GM21737 (cell line): ENCODE results near the gene STYXL2.

Experiments
- ATAC-seq: cut with Tn5 transposase; IDR thresholded peaks from one replicate; pipeline ENCODE4 v1.9.1; 2021; ENCODE audit warnings: mild to moderate bottlenecking, moderate library complexity; ENCODE audit not compliant: unreplicated experiment

STYXL2 gene

GRCh38 chr1:167093846-167094516 lies at the start of gene STYXL2:
STYXL2 (plus strand) TSS chr1:167094075; CDS start chr1:167094850, 775 bp downstream.
- no peak for ATAC-seq

GRCh38 chr1:167051907-167052306 lies 42.0 kb upstream of the STYXL2 start:
- ATAC-seq: no peak

GRCh38 chr1:167052389-167052788 lies 41.5 kb upstream of the STYXL2 start:
- ATAC-seq: no peak

GRCh38 chr1:167054531-167054930 lies 39.3 kb upstream of the STYXL2 start:
- ATAC-seq: no peak

- no peak for ATAC-seq
These were observed 38.8 kb upstream of the STYXL2 start for GRCh38 chr1:167054946-167055630.

- no peak for ATAC-seq
These were observed 37.2 kb upstream of the STYXL2 start for GRCh38 chr1:167056529-167057231.

GRCh38 chr1:167057241-167057688 lies 36.6 kb upstream of the STYXL2 start:
- ATAC-seq: peak; percentile 55

GRCh38 chr1:167059045-167059808 lies 34.6 kb upstream of the STYXL2 start:
- no peak for ATAC-seq

GRCh38 chr1:167059809-167060107 lies 34.1 kb upstream of the STYXL2 start:
- ATAC-seq: no peak

GRCh38 chr1:167060141-167061072 lies 33.5 kb upstream of the STYXL2 start:
- no peak for ATAC-seq

GRCh38 chr1:167061073-167061464 lies 32.8 kb upstream of the STYXL2 start:
- ATAC-seq: no peak

- no peak for ATAC-seq
These were observed 29.3 kb upstream of the STYXL2 start for GRCh38 chr1:167064621-167065020.

GRCh38 chr1:167065471-167065870 lies 28.4 kb upstream of the STYXL2 start:
- ATAC-seq: no peak

GRCh38 chr1:167066333-167067122 lies 27.3 kb upstream of the STYXL2 start:
- peak; percentile 71 for ATAC-seq

GRCh38 chr1:167067904-167068303 lies 26.0 kb upstream of the STYXL2 start:
- ATAC-seq: no peak

- ATAC-seq: no peak
These were observed 25.1 kb upstream of the STYXL2 start for GRCh38 chr1:167068761-167069160.

GRCh38 chr1:167071286-167071685 lies 22.6 kb upstream of the STYXL2 start:
- ATAC-seq: no peak

- ATAC-seq: no peak
These were observed 17.7 kb upstream of the STYXL2 start for GRCh38 chr1:167076136-167076710.
